Adipose tissue (tissue), 3 donors: Measurements from ENCODE around the gene GAA. TPM values are rescaled to one million over a fixed set of nuclear protein-coding genes. Genes with fewer than 3 reads are reported as not detected.

Source experiments
- H3K27ac ChIP-seq: one replicate; pipeline ENCODE4 v1.5.1; 2013; ENCODE audit warnings: low read depth, low read length
- WGBS, 3 donors: extraction: QIAGEN DNeasy Blood & Tissue Kit; methylation state at CpG; one replicate each; pipeline ENCODE4 v1.1.7; 2013; 5-methylcytosine and 5-hydroxymethylcytosine counted together
- polyA plus RNA-seq, 3 donors: library from polyadenylated mRNA; stranded (reverse); fragments of 200-250 nt; gene quantifications; one replicate each; pipeline ENCODE4 v1.2.3, GENCODE V29; 2013
- donor health status: healthy with polysubstance abuse.
- donor health status: Bipolar disorder and iron deficiency.
- donor health status: healthy.

The GAA gene
- polyA plus RNA-seq, 3 donors, result 21.0 to 30.0 (median 26.2) TPM

GRCh38 chr17:80110927-80111701, 9.7 kb downstream of the GAA start:
- no peak overlapping the region for H3K27ac ChIP-seq
- 89 to 94% (median 92%) methylated on average over 21 of the region's 21 CpGs for WGBS, 3 donors

- 86 to 95% (median 91%) methylated on average over 24 to 26 of the region's 26 CpGs for WGBS, 3 donors
These were observed 10.5 kb downstream of the GAA start for GRCh38 chr17:80111702-80112470.

GRCh38 chr17:80112471-80113032, 11.2 kb downstream of the GAA start:
- 89 to 94% (median 94%) methylated on average over 19 to 24 of the region's 24 CpGs for WGBS, 3 donors
- H3K27ac ChIP-seq, result no peak overlapping the region

More at GRCh38 chr17:80111702-80112470, 10.5 kb downstream of the GAA start:
- H3K27ac ChIP-seq, result no peak overlapping the region

GRCh38 chr17:80113033-80113484, 11.7 kb downstream of the GAA start:
- no peak overlapping the region for H3K27ac ChIP-seq
- WGBS, 3 donors, result 85 to 93% (median 92%) methylated on average over 16 to 20 of the region's 20 CpGs

- no peak overlapping the region for H3K27ac ChIP-seq
- 86 to 88% (median 88%) methylated on average over 7 of the region's 7 CpGs for WGBS, 3 donors
These were observed 13.4 kb downstream of the GAA start for GRCh38 chr17:80114758-80115157.

GRCh38 chr17:80115159-80115558, 13.8 kb downstream of the GAA start:
- no peak overlapping the region for H3K27ac ChIP-seq
- 91 to 94% (median 93%) methylated on average over 8 of the region's 8 CpGs for WGBS, 3 donors

- 79 to 90% (median 87%) methylated on average over 16 of the region's 16 CpGs for WGBS, 3 donors
- H3K27ac ChIP-seq, result no peak overlapping the region
These were observed 15.0 kb downstream of the GAA start for GRCh38 chr17:80116276-80116920.

- WGBS, 3 donors, result 90 to 92% (median 92%) methylated on average over 13 of the region's 13 CpGs
These were observed 15.6 kb downstream of the GAA start for GRCh38 chr17:80116921-80117380.

GRCh38 chr17:80117491-80118401, 16.4 kb downstream of the GAA start:
- WGBS, 3 donors, result 88 to 90% (median 89%) methylated on average over 31 of the region's 31 CpGs
- H3K27ac ChIP-seq, result no peak overlapping the region

More at GRCh38 chr17:80116921-80117380, 15.6 kb downstream of the GAA start:
- H3K27ac ChIP-seq, result no peak overlapping the region

- 89 to 93% (median 92%) methylated on average over 34 to 35 of the region's 35 CpGs for WGBS, 3 donors
These were observed 17.4 kb downstream of the GAA start for GRCh38 chr17:80118601-80119270.

GRCh38 chr17:80119271-80119791, 17.9 kb downstream of the GAA start:
- H3K27ac ChIP-seq, result no peak overlapping the region
- 92 to 95% (median 94%) methylated on average over 23 to 24 of the region's 24 CpGs for WGBS, 3 donors

More at GRCh38 chr17:80118601-80119270, 17.4 kb downstream of the GAA start:
- no peak overlapping the region for H3K27ac ChIP-seq

GRCh38 chr17:80119839-80120238, 18.5 kb downstream of the GAA start:
- 90 to 94% (median 90%) methylated on average over 9 of the region's 9 CpGs for WGBS, 3 donors
- H3K27ac ChIP-seq, result no peak overlapping the region

GRCh38 chr17:80122026-80122575, 20.7 kb downstream of the GAA start:
- no peak overlapping the region for H3K27ac ChIP-seq
- 89 to 91% (median 91%) methylated on average over 17 of the region's 17 CpGs for WGBS, 3 donors

- 85 to 95% (median 85%) methylated on average over 6 of the region's 6 CpGs for WGBS, 3 donors
- H3K27ac ChIP-seq, result no peak overlapping the region
These were observed 21.6 kb downstream of the GAA start for GRCh38 chr17:80122926-80123505.

- H3K27ac ChIP-seq, result no peak overlapping the region
- WGBS, 3 donors, result 80 to 85% (median 85%) methylated on average over 15 of the region's 15 CpGs
These were observed 22.4 kb downstream of the GAA start for GRCh38 chr17:80123791-80124190.

- WGBS, 3 donors, result 48 to 70% (median 56%) methylated on average over 15 of the region's 15 CpGs
- H3K27ac ChIP-seq, result no peak overlapping the region
These were observed 23.1 kb downstream of the GAA start for GRCh38 chr17:80124351-80124981.
